D341Med (cell line): ENCODE measurements around the gene DLEC1.

Experiments
- DNase-seq: peaks from one replicate; pipeline ENCODE4 v3.0.0; 2012; ENCODE audit warnings: low spot score

Gene DLEC1

GRCh38 chr3:38139191-38139590 lies 100.2 kb downstream of the DLEC1 start:
- DNase-seq, result no peak

GRCh38 chr3:38139652-38140051 lies 100.6 kb downstream of the DLEC1 start:
- DNase-seq, result no peak

GRCh38 chr3:38140326-38141172 lies 101.5 kb downstream of the DLEC1 start:
- no peak for DNase-seq

GRCh38 chr3:38141173-38141951 lies 102.4 kb downstream of the DLEC1 start:
- no peak for DNase-seq

GRCh38 chr3:38141952-38142273 lies 102.9 kb downstream of the DLEC1 start:
- DNase-seq, result no peak

- no peak for DNase-seq
These were observed 104.0 kb downstream of the DLEC1 start for GRCh38 chr3:38142959-38143358.

- DNase-seq, result no peak
These were observed 104.5 kb downstream of the DLEC1 start for GRCh38 chr3:38143511-38143910.

- DNase-seq, result no peak
These were observed 107.5 kb downstream of the DLEC1 start for GRCh38 chr3:38146504-38146903.

GRCh38 chr3:38147421-38147820 lies 108.4 kb downstream of the DLEC1 start:
- DNase-seq, result no peak

- no peak for DNase-seq
These were observed 109.4 kb downstream of the DLEC1 start for GRCh38 chr3:38148311-38148882.

GRCh38 chr3:38149708-38150107 lies 110.7 kb downstream of the DLEC1 start:
- no peak for DNase-seq

GRCh38 chr3:38150780-38151528 lies 111.9 kb downstream of the DLEC1 start:
- DNase-seq, result no peak

- DNase-seq, result no peak
These were observed 112.8 kb downstream of the DLEC1 start for GRCh38 chr3:38151667-38152265.

- DNase-seq, result no peak
These were observed 113.6 kb downstream of the DLEC1 start for GRCh38 chr3:38152609-38153008.

- no peak for DNase-seq
These were observed 114.2 kb downstream of the DLEC1 start for GRCh38 chr3:38153221-38153620.

- no peak for DNase-seq
These were observed 115.1 kb downstream of the DLEC1 start for GRCh38 chr3:38154033-38154494.

GRCh38 chr3:38154625-38155255 lies 115.7 kb downstream of the DLEC1 start:
- DNase-seq, result no peak

GRCh38 chr3:38155825-38156224 lies 116.8 kb downstream of the DLEC1 start:
- no peak for DNase-seq

- DNase-seq, result no peak
These were observed 118.1 kb downstream of the DLEC1 start for GRCh38 chr3:38157117-38157516.

- DNase-seq, result no peak
These were observed 118.6 kb downstream of the DLEC1 start for GRCh38 chr3:38157595-38157994.

GRCh38 chr3:38158472-38158871 lies 119.5 kb downstream of the DLEC1 start:
- DNase-seq, result no peak
